HCT116 (cell line): ENCODE data around the gene PDE4B. TPM values are rescaled to one million over a fixed set of nuclear protein-coding genes. Genes with fewer than 3 reads are reported as not detected.

Experiments
- ATAC-seq: fragments of 200-7000 bp; cut with Tn5 transposase; 2 replicates; pipeline ENCODE4 v1.9.1; 2020; ENCODE audit warnings: mild to moderate bottlenecking, moderate library complexity
- BruUV-seq: library from RNA; stranded (reverse); fragments of 400-500 nt; replicated peaks from 2 replicates; lab custom pipeline; 2021; lab: Mats Ljungman, UMichigan
- CTCF ChIA-PET: fragments of 300-600 bp; sonication (Branson Sonifier 250); formaldehyde crosslinking; loops from one replicate; lab custom pipeline; 2021; ENCODE audit warnings: antibody characterized with exemption; lab: Charles Lee
- POLR2A ChIA-PET: fragments of 300-600, 350-600 bp; sonication (Branson Sonifier 250); formaldehyde crosslinking; loops from one replicate; lab custom pipeline; 2021; ENCODE audit warnings: antibody characterized with exemption; lab: Charles Lee
- RAD21 ChIA-PET, 2 experiments: fragments of 300-600 bp; sonication (Branson Sonifier 250); formaldehyde crosslinking; loops; one replicate each; lab custom pipeline; 2023; ENCODE audit warnings: low total read pairs in 2 of 2; ENCODE audit not compliant: uncharacterized antibody in 2 of 2, unreplicated experiment in 2 of 2, low non-redundant PET in 1 of 2; lab: Charles Lee
- DNase-seq: peaks from one replicate; pipeline ENCODE4 v3.0.0-alpha.2; 2010; ENCODE audit warnings: low read depth, low spot score
- H2AFZ ChIP-seq: fragments of 200-600 bp; shearing (Covaris generic), sonication (generic); 2 replicates; pipeline ENCODE4 v1.6.1; 2017; ENCODE audit warnings: low read depth, mixed run types, mixed read lengths, antibody characterized with exemption, low read length; ENCODE audit not compliant: poor library complexity, severe bottlenecking
- H3K27ac ChIP-seq: 2 replicates; pipeline ENCODE4 v1.5.1; 2012; ENCODE audit warnings: low read depth, low read length
- H3K27me3 ChIP-seq: fragments of 200-600 bp; sonication (generic); 2 replicates; pipeline ENCODE4 v1.6.1; 2016; ENCODE audit warnings: mixed run types, low read length, mixed read lengths; ENCODE audit not compliant: insufficient read depth
- H3K36me3 ChIP-seq, 2 experiments: fragments of 200-500 bp in 1 of 2; fragments of 200-600 bp in 1 of 2; sonication (Bioruptor generic) in 1 of 2; sonication (generic) in 1 of 2; 2 replicates each; pipeline versions ENCODE4 v1.5.1 to v1.6.1; 2014 to 2016; ENCODE audit warnings: low read length in 2 of 2, inconsistent platforms in 1 of 2, mixed read lengths in 1 of 2, mixed run types in 1 of 2; ENCODE audit not compliant: insufficient read depth in 2 of 2, control insufficient read depth in 1 of 2
- H3K4me1 ChIP-seq, 2 experiments: fragments of 200-600 bp in 1 of 2; sonication (generic) in 1 of 2; 2 replicates each; pipeline versions ENCODE4 v1.5.1 to v1.6.1; 2012 to 2017; ENCODE audit warnings: low read length in 2 of 2, inconsistent platforms in 1 of 2, mild to moderate bottlenecking in 1 of 2, mixed read lengths in 1 of 2, mixed run types in 1 of 2, moderate library complexity in 1 of 2; ENCODE audit not compliant: insufficient read depth in 2 of 2, control insufficient read depth in 1 of 2
- H3K4me2 ChIP-seq: fragments of 200-600 bp; sonication (generic); 2 replicates; pipeline ENCODE4 v1.6.1; 2017; ENCODE audit warnings: mixed run types, low read length, mixed read lengths
- H3K4me3 ChIP-seq, 2 experiments: fragments of 200-600 bp in 1 of 2; sonication (generic) in 1 of 2; replicated peaks in 1 of 2; 2 replicates each; pipeline ENCODE4 v1.5.1; 2011 to 2016; ENCODE audit warnings: low read length in 2 of 2, control low read depth in 1 of 2, low read depth in 1 of 2, mild to moderate bottlenecking in 1 of 2, mixed read lengths in 1 of 2, mixed run types in 1 of 2
- H3K79me2 ChIP-seq: fragments of 200-600 bp; sonication (generic); 2 replicates; pipeline ENCODE4 v1.6.1; 2017; ENCODE audit warnings: mild to moderate bottlenecking, mixed run types, low read length, moderate library complexity, mixed read lengths; ENCODE audit not compliant: insufficient read depth
- H3K9ac ChIP-seq: fragments of 200-600 bp; sonication (generic); 2 replicates; pipeline ENCODE4 v1.6.1; 2016; ENCODE audit warnings: low read length, mixed read lengths
- H3K9me2 ChIP-seq: fragments of 200-600 bp; sonication (generic), shearing (Covaris generic); 2 replicates; pipeline ENCODE4 v1.6.1; 2017; ENCODE audit warnings: mixed run types, mild to moderate bottlenecking, moderate library complexity; ENCODE audit not compliant: insufficient read depth
- H3K9me3 ChIP-seq, 2 experiments: fragments of 200-500 bp in 1 of 2; fragments of 200-600 bp in 1 of 2; sonication (Bioruptor generic) in 1 of 2; sonication (generic) in 1 of 2; 2 replicates each; pipeline ENCODE4 v1.6.1; 2014 to 2017; ENCODE audit warnings: low read length in 2 of 2, mixed read lengths in 2 of 2, inconsistent platforms in 1 of 2, low read depth in 1 of 2, mild to moderate bottlenecking in 1 of 2, mixed run types in 1 of 2, moderate library complexity in 1 of 2; ENCODE audit not compliant: control insufficient read depth in 1 of 2, insufficient read depth in 1 of 2
- H4K20me1 ChIP-seq: fragments of 200-600 bp; sonication (generic), shearing (Covaris generic); 2 replicates; pipeline ENCODE4 v1.6.1; 2017; ENCODE audit warnings: mixed run types, mild to moderate bottlenecking, moderate library complexity; ENCODE audit not compliant: insufficient read depth
- ATF3 ChIP-seq: IDR thresholded peaks from 2 replicates; pipeline ENCODE4 v1.6.1; 2012
- CBX3 ChIP-seq: IDR thresholded peaks from 2 replicates; pipeline ENCODE4 v1.6.1; 2012; ENCODE audit warnings: low read depth
- CTCF ChIP-seq, 3 experiments: fragments of 200-600 bp in 1 of 3; sonication (generic) in 1 of 3; IDR thresholded peaks in 2 of 3; conservative IDR thresholded peaks in 1 of 3; 2 replicates each; pipeline ENCODE4 v1.5.1; 2012 to 2017; ENCODE audit warnings: low read depth in 2 of 3, low read length in 2 of 3, antibody characterized with exemption in 1 of 3, borderline replicate concordance in 1 of 3, control low read depth in 1 of 3, mild to moderate bottlenecking in 1 of 3, mixed read lengths in 1 of 3, mixed run types in 1 of 3, moderate library complexity in 1 of 3; ENCODE audit not compliant: insufficient read depth in 1 of 3
- EGR1 ChIP-seq: IDR thresholded peaks from 2 replicates; pipeline ENCODE4 v1.6.1; 2012; ENCODE audit warnings: low read depth
- ELF1 ChIP-seq: IDR thresholded peaks from 2 replicates; pipeline ENCODE4 v1.6.1; 2012; ENCODE audit warnings: low read depth, borderline replicate concordance
- EZH2 ChIP-seq: fragments of 200-600 bp; sonication (generic); IDR thresholded peaks from 2 replicates; pipeline ENCODE4 v1.6.1; 2017; ENCODE audit warnings: antibody characterized with exemption, mixed run types
- EZH2phosphoT487 ChIP-seq: fragments of 200-600 bp; IDR thresholded peaks from 2 replicates; pipeline ENCODE4 v1.6.1; 2018; ENCODE audit warnings: antibody characterized with exemption, borderline replicate concordance
- FOSL1 ChIP-seq: IDR thresholded peaks from 2 replicates; pipeline ENCODE4 v1.6.1; 2012; ENCODE audit warnings: low read depth
- MAX ChIP-seq: IDR thresholded peaks from 2 replicates; pipeline ENCODE4 v1.6.1; 2012
- POLR2AphosphoS5 ChIP-seq: IDR thresholded peaks from 2 replicates; pipeline ENCODE4 v1.6.1; 2011; ENCODE audit warnings: mild to moderate bottlenecking, low read depth, low read length, moderate library complexity
- RAD21 ChIP-seq: IDR thresholded peaks from 2 replicates; pipeline ENCODE4 v1.6.1; 2012; ENCODE audit warnings: low read depth, mild to moderate bottlenecking
- SIN3A ChIP-seq: IDR thresholded peaks from 2 replicates; pipeline ENCODE4 v1.6.1; 2012; ENCODE audit warnings: low read depth
- SP1 ChIP-seq: IDR thresholded peaks from 2 replicates; pipeline ENCODE4 v1.6.1; 2012; ENCODE audit warnings: low read depth
- SRF ChIP-seq: IDR thresholded peaks from 2 replicates; pipeline ENCODE4 v1.6.1; 2012; ENCODE audit warnings: low read depth
- YY1 ChIP-seq: IDR thresholded peaks from 2 replicates; pipeline ENCODE4 v1.6.1; 2011; ENCODE audit warnings: low read length, low read depth, moderate library complexity, mild to moderate bottlenecking; ENCODE audit not compliant: insufficient replicate concordance; ENCODE audit errors: extremely low read depth
- ZBTB33 ChIP-seq: IDR thresholded peaks from 2 replicates; pipeline ENCODE4 v1.6.1; 2011; ENCODE audit warnings: mild to moderate bottlenecking, low read length, moderate library complexity; ENCODE audit not compliant: insufficient replicate concordance; ENCODE audit errors: extremely low read depth
- ZFX ChIP-seq: fragments of 450-650 bp; IDR thresholded peaks from 2 replicates; pipeline ENCODE4 v1.6.1; 2017
- intact Hi-C: fragments of 100-400 bp; cut with micrococcal nuclease; formaldehyde crosslinking; loops from 2 replicates; pipeline ENCODE4 v1.10.0; 2022
- total RNA-seq: library from RNA; stranded (reverse); gene quantifications from one replicate; pipeline ENCODE4 v1.2.1, GENCODE V29; 2021; ENCODE audit not compliant: unreplicated experiment

PDE4B gene
- total RNA-seq, 1 experiment from 2014 or later = 76.9 TPM

GRCh38 chr1:65911679-65912078, 119.0 kb downstream of the PDE4B start (continued):
- TF ChIP-seq CTCF (IDR thresholded peaks at IDR 0.05 in 2 of 3, conservative IDR thresholded peaks at IDR 0.05 in 1 of 3; ENCODE audit: borderline replicate concordance in 1 of 3, insufficient read depth in 1 of 3, low read depth in 2 of 3, low read length in 2 of 3) (no peak), EZH2phosphoT487 (no peak), SIN3A (no peak), POLR2AphosphoS5 (no peak), MAX (no peak)

- Histone ChIP-seq H3K9me3 (no peaks in the 10 kb centered on the region), H3K4me3 (no peak overlapping the region), H3K4me1 (no peaks in the 10 kb centered on the region), H3K9me2 (no peaks in the 10 kb centered on the region), H3K27ac (no peak overlapping the region), H3K36me3 (no peaks in the 10 kb centered on the region), H4K20me1 (no peaks in the 10 kb centered on the region), H3K27me3 (no peaks in the 10 kb centered on the region), H3K9ac (no peak overlapping the region), H3K79me2 (no peaks in the 10 kb centered on the region), H3K4me2 (no peak overlapping the region), H2AFZ (no peak overlapping the region)
- intact Hi-C loops = no loop called here
- no peak for DNase-seq
- TF ChIP-seq CBX3 = no peak
- TF ChIP-seq RAD21 = no peak
- no peak for TF ChIP-seq EZH2
- TF ChIP-seq SRF = no peak
- TF ChIP-seq ZBTB33 = no peak
- no peak for TF ChIP-seq FOSL1
- no peak for TF ChIP-seq YY1
- no peak for TF ChIP-seq MAX
- no peak for TF ChIP-seq ELF1
- TF ChIP-seq EZH2phosphoT487 = no peak
- no peak for TF ChIP-seq ZFX
- TF ChIP-seq ATF3 = no peak
- no peak for TF ChIP-seq EGR1
- TF ChIP-seq SP1 = no peak
- POLR2A ChIA-PET = no interaction called here
- ATAC-seq = no peak
- CTCF ChIA-PET = no interaction called here
- RAD21 ChIA-PET = no interaction called here
- BruUV-seq = no TSS peak
Measured at GRCh38 chr1:65918564-65918963, 125.9 kb downstream of the PDE4B start.
